ENCODE data around the gene CTBP2. TPM values are rescaled to one million over a fixed set of nuclear protein-coding genes. Genes with fewer than 3 reads are reported as not detected.

Gene CTBP2
- total RNA-seq, 2 experiments from 2014 or later: 0.17 TPM; not detected in 1

GRCh38 chr10:125159486-125159931, 854 bp downstream of the CTBP2 start:
- Mint-ChIP-seq H3K27ac (no peak overlapping the region), H3K4me3 (no peak overlapping the region), H3K27me3 (peaks cover 55% of the 10 kb centered on the region), H3K9me3 (no peaks in the 10 kb centered on the region), H3K4me1 (ENCODE audit: low read depth) (peaks cover 6% of the 10 kb centered on the region), H3K36me3 (ENCODE audit: low read depth) (no peaks in the 10 kb centered on the region)
- no peak for ATAC-seq (ENCODE audit: poor library complexity)
- no peak for TF ChIP-seq CTCF (IDR thresholded peaks at IDR 0.05)
- H3K4me3 ChIP-seq (ENCODE audit: low read length): no peak overlapping the region
- peak in 2 of 14 experiments; percentile 16 to 26 for DNase-seq
- peaks cover 41 to 64% of the 10 kb centered on the region in 2 experiments for H3K27me3 ChIP-seq (ENCODE audit: control insufficient read depth in 1 of 2, insufficient read depth in 2 of 2, low read length in 2 of 2)
- intact Hi-C loops (cut with DNase I, micrococcal nuclease): no loop called here
- H3K36me3 ChIP-seq (ENCODE audit: insufficient read depth, low read length): no peaks in the 10 kb centered on the region
- H3K27ac ChIP-seq (ENCODE audit: low read depth in 1 of 2, low read length in 2 of 2): no peak overlapping the region
- CTCF ChIA-PET: no interaction called here
- H3K4me1 ChIP-seq (ENCODE audit: insufficient read depth, low read length): peaks cover 3% of the 10 kb centered on the region
- POLR2A ChIA-PET: no interaction called here
- peaks cover 0 to 18% of the 10 kb centered on the region in 2 experiments for H3K9me3 ChIP-seq (ENCODE audit: control insufficient read depth in 1 of 2, insufficient read depth in 1 of 2, low read length in 2 of 2)

- DNase-seq: peak in 4 of 14 experiments; percentile 17 to 44 (median 29)
- no peaks in the 10 kb centered on the region for H3K36me3 Mint-ChIP-seq (ENCODE audit: low read depth)
- H3K36me3 ChIP-seq (ENCODE audit: insufficient read depth, low read length): no peaks in the 10 kb centered on the region
- peaks cover 0 to 14% of the 10 kb centered on the region in 2 experiments for H3K9me3 ChIP-seq (ENCODE audit: control insufficient read depth in 1 of 2, insufficient read depth in 1 of 2, low read length in 2 of 2)
- H3K4me3 Mint-ChIP-seq: peak overlapping the region; percentile 85
- CTCF ChIA-PET: no interaction called here
- peaks cover 43 to 65% of the 10 kb centered on the region in 2 experiments for H3K27me3 ChIP-seq (ENCODE audit: control insufficient read depth in 1 of 2, insufficient read depth in 2 of 2, low read length in 2 of 2)
- peaks cover 6% of the 10 kb centered on the region for H3K4me1 Mint-ChIP-seq (ENCODE audit: low read depth)
- no peak overlapping the region for H3K27ac Mint-ChIP-seq
- ATAC-seq (ENCODE audit: poor library complexity): no peak
- H3K4me1 ChIP-seq (ENCODE audit: insufficient read depth, low read length): peaks cover 3% of the 10 kb centered on the region
- no peak overlapping the region for H3K27ac ChIP-seq (ENCODE audit: low read depth in 1 of 2, low read length in 2 of 2)
- POLR2A ChIA-PET: no interaction called here
- no peak for TF ChIP-seq CTCF (IDR thresholded peaks at IDR 0.05)
- intact Hi-C loops (cut with DNase I, micrococcal nuclease): no loop called here
- H3K4me3 ChIP-seq (ENCODE audit: low read length): peak overlapping the region; percentile 34
- peaks cover 56% of the 10 kb centered on the region for H3K27me3 Mint-ChIP-seq
- H3K9me3 Mint-ChIP-seq: no peaks in the 10 kb centered on the region
Measured at GRCh38 chr10:125158601-125159485, 1.5 kb downstream of the CTBP2 start.

GRCh38 chr10:125158275-125158600, 2.1 kb downstream of the CTBP2 start:
- Histone ChIP-seq H3K36me3 (ENCODE audit: insufficient read depth, low read length) (no peaks in the 10 kb centered on the region), H3K4me3 (ENCODE audit: low read length) (peak overlapping the region; percentile 34), H3K4me1 (ENCODE audit: insufficient read depth, low read length) (peaks cover 3% of the 10 kb centered on the region), H3K27ac (ENCODE audit: low read depth in 1 of 2, low read length in 2 of 2) (no peak overlapping the region), H3K9me3 (ENCODE audit: control insufficient read depth in 1 of 2, insufficient read depth in 1 of 2, low read length in 2 of 2) (peaks cover 0 to 14% of the 10 kb centered on the region in 2 experiments), H3K27me3 (ENCODE audit: control insufficient read depth in 1 of 2, insufficient read depth in 2 of 2, low read length in 2 of 2) (peaks cover 49 to 67% of the 10 kb centered on the region in 2 experiments)
- peak overlapping the region; percentile 85 for H3K4me3 Mint-ChIP-seq
- no peaks in the 10 kb centered on the region for H3K9me3 Mint-ChIP-seq
- peaks cover 6% of the 10 kb centered on the region for H3K4me1 Mint-ChIP-seq (ENCODE audit: low read depth)
- DNase-seq (no peak), ATAC-seq (ENCODE audit: poor library complexity) (no peak)
- intact Hi-C loops (cut with DNase I, micrococcal nuclease): no loop called here
- ChIA-PET CTCF (no interaction called here), POLR2A (no interaction called here)
- H3K36me3 Mint-ChIP-seq (ENCODE audit: low read depth): no peaks in the 10 kb centered on the region
- TF ChIP-seq CTCF (IDR thresholded peaks at IDR 0.05): no peak
- H3K27me3 Mint-ChIP-seq: peaks cover 60% of the 10 kb centered on the region
- no peak overlapping the region for H3K27ac Mint-ChIP-seq

Measured in CD4-positive, alpha-beta T cell (primary cell).